Activated CD4-positive, alpha-beta T cell treated with anti-CD3 and anti-CD28 coated beads for 36 hours (primary cell): ENCODE data around the gene RESF1. TPM values are rescaled to one million over a fixed set of nuclear protein-coding genes. Genes with fewer than 3 reads are reported as not detected.
"Not testable (repeated sequence)": the region's sequence is repeated elsewhere in the genome, so short reads cannot be mapped to it uniquely, and the experiment has no call there.

Source experiments
- ATAC-seq: fragments of 200-7000 bp; cut with Tn5 transposase; one replicate; pipeline ENCODE4 v1.10.0; 2021; ENCODE audit warnings: mild to moderate bottlenecking, moderate library complexity
- CTCF ChIA-PET: fragments of 350-600 bp; sonication (Branson Sonifier 250); formaldehyde crosslinking; loops from one replicate; lab custom pipeline; 2021; ENCODE audit warnings: antibody characterized with exemption; lab: Charles Lee
- POLR2A ChIA-PET: fragments of 350-600 bp; sonication (Branson Sonifier 250); formaldehyde crosslinking; loops from one replicate; lab custom pipeline; 2021; ENCODE audit warnings: antibody characterized with exemption, inconsistent platforms; lab: Charles Lee
- DNase-seq: peaks from one replicate; pipeline ENCODE4 v3.0.0-alpha.2; 2020
- H3K27ac Mint-ChIP-seq: one replicate; pipeline ENCODE4 v1.8.0; 2021; ENCODE audit warnings: mixed read lengths
- H3K27me3 Mint-ChIP-seq: one replicate; pipeline ENCODE4 v1.8.0; 2021; ENCODE audit warnings: mixed read lengths
- H3K36me3 Mint-ChIP-seq: one replicate; pipeline ENCODE4 v1.8.0; 2021; ENCODE audit warnings: low read depth, mixed read lengths
- H3K4me1 Mint-ChIP-seq: one replicate; pipeline ENCODE4 v1.8.0; 2021; ENCODE audit warnings: mixed read lengths
- H3K4me3 Mint-ChIP-seq: one replicate; pipeline ENCODE4 v1.8.0; 2021; ENCODE audit warnings: mild to moderate bottlenecking, moderate library complexity, mixed read lengths
- H3K9me3 Mint-ChIP-seq: one replicate; pipeline ENCODE4 v1.8.0; 2021; ENCODE audit warnings: low read depth, mixed read lengths
- intact Hi-C, 2 experiments: fragments of 100-400 bp; cut with DNase I in 1 of 2; cut with micrococcal nuclease in 1 of 2; formaldehyde crosslinking; loops; one replicate each; pipeline versions ENCODE4 v1.14.2 to v1.15.1; 2022 to 2024; cut with DNase I, micrococcal nuclease
- total RNA-seq, 2 experiments: library from RNA; stranded (reverse); gene quantifications; one replicate each; pipeline ENCODE4 v1.2.3, GENCODE V29; 2021

Gene RESF1
- total RNA-seq, 2 experiments from 2014 or later: 52.0 to 78.8 TPM

- peaks cover 16% of the 10 kb centered on the region for H3K9me3 Mint-ChIP-seq
- intact Hi-C loops, H3K4me3 Mint-ChIP-seq, H3K27ac Mint-ChIP-seq, H3K27me3 Mint-ChIP-seq, DNase-seq, CTCF ChIA-PET, ATAC-seq: not testable (repeated sequence)
- POLR2A ChIA-PET: interaction anchor here (0.6 kb wide), 1 partner anchor 122 kb away, joined by 3 read pairs; no protein-coding TSS in a partner anchor
- peaks cover 18% of the 10 kb centered on the region for H3K36me3 Mint-ChIP-seq
- H3K4me1 Mint-ChIP-seq: peaks cover 19% of the 10 kb centered on the region
These were observed 10.4 kb upstream of the RESF1 start for GRCh38 chr12:31948697-31949359.

- H3K27ac Mint-ChIP-seq: no peak overlapping the region
- ChIA-PET CTCF (interaction anchor here (1.9 kb wide), 1 partner anchor 10 kb away, joined by 9 read pairs; the partner anchor contains the start of gene RESF1), POLR2A (no interaction called here)
- H3K27me3 Mint-ChIP-seq: no peaks in the 10 kb centered on the region
- peaks cover 17% of the 10 kb centered on the region for H3K9me3 Mint-ChIP-seq
- DNase-seq: no peak
- H3K36me3 Mint-ChIP-seq: peaks cover 15% of the 10 kb centered on the region
- H3K4me1 Mint-ChIP-seq: peaks cover 24% of the 10 kb centered on the region
- intact Hi-C loops: no loop called here
- no peak overlapping the region for H3K4me3 Mint-ChIP-seq
- no peak for ATAC-seq
These were observed 9.1 kb upstream of the RESF1 start for GRCh38 chr12:31950088-31950487.

GRCh38 chr12:31950492-31950891 is 8.7 kb upstream of the RESF1 start:
- peaks cover 20% of the 10 kb centered on the region for H3K9me3 Mint-ChIP-seq

GRCh38 chr12:31951008-31951407 is 8.2 kb upstream of the RESF1 start:
- CTCF ChIA-PET: interaction anchor here (1.9 kb wide), 1 partner anchor 9 kb away, joined by 9 read pairs; the partner anchor contains the start of gene RESF1
- H3K36me3 Mint-ChIP-seq: peaks cover 21% of the 10 kb centered on the region

More at GRCh38 chr12:31950492-31950891, 8.7 kb upstream of the RESF1 start:
- no peak overlapping the region for H3K4me3 Mint-ChIP-seq
- no peak for DNase-seq
- no peak overlapping the region for H3K27ac Mint-ChIP-seq
- POLR2A ChIA-PET: no interaction called here
- ATAC-seq: no peak
- H3K36me3 Mint-ChIP-seq: peaks cover 17% of the 10 kb centered on the region
- no peaks in the 10 kb centered on the region for H3K27me3 Mint-ChIP-seq
- CTCF ChIA-PET: interaction anchor here (1.9 kb wide), 1 partner anchor 9 kb away, joined by 9 read pairs; the partner anchor contains the start of gene RESF1
- H3K4me1 Mint-ChIP-seq: peaks cover 28% of the 10 kb centered on the region
- intact Hi-C loops: no loop called here

GRCh38 chr12:31951939-31952338 is 7.3 kb upstream of the RESF1 start:
- H3K36me3 Mint-ChIP-seq: peaks cover 26% of the 10 kb centered on the region
- no peaks in the 10 kb centered on the region for H3K27me3 Mint-ChIP-seq
- H3K4me3 Mint-ChIP-seq: no peak overlapping the region
- ATAC-seq (no peak), DNase-seq (no peak)
- peaks cover 28% of the 10 kb centered on the region for H3K9me3 Mint-ChIP-seq
- CTCF ChIA-PET: no interaction called here
- H3K4me1 Mint-ChIP-seq: peaks cover 41% of the 10 kb centered on the region
- intact Hi-C loops: no loop called here
- POLR2A ChIA-PET: no interaction called here
- H3K27ac Mint-ChIP-seq: no peak overlapping the region

More at GRCh38 chr12:31951008-31951407, 8.2 kb upstream of the RESF1 start:
- intact Hi-C loops: no loop called here
- ATAC-seq (peak; percentile 62), DNase-seq (no peak)
- Mint-ChIP-seq H3K27me3 (no peaks in the 10 kb centered on the region), H3K9me3 (peaks cover 23% of the 10 kb centered on the region), H3K4me3 (no peak overlapping the region), H3K4me1 (peaks cover 33% of the 10 kb centered on the region), H3K27ac (peak overlapping the region; percentile 57)
- POLR2A ChIA-PET: no interaction called here

- H3K4me1 Mint-ChIP-seq: peaks cover 46% of the 10 kb centered on the region
- DNase-seq (no peak), ATAC-seq (no peak)
- H3K36me3 Mint-ChIP-seq: peaks cover 29% of the 10 kb centered on the region
- H3K9me3 Mint-ChIP-seq: peaks cover 28% of the 10 kb centered on the region
- H3K27ac Mint-ChIP-seq: no peak overlapping the region
- intact Hi-C loops: no loop called here
- no peak overlapping the region for H3K4me3 Mint-ChIP-seq
- CTCF ChIA-PET: no interaction called here
- no peaks in the 10 kb centered on the region for H3K27me3 Mint-ChIP-seq
- POLR2A ChIA-PET: no interaction called here
These were observed 6.8 kb upstream of the RESF1 start for GRCh38 chr12:31952418-31952817.

GRCh38 chr12:31954925-31955858 is 4.0 kb upstream of the RESF1 start:
- Mint-ChIP-seq H3K4me3 (no peak overlapping the region), H3K9me3 (peaks cover 18% of the 10 kb centered on the region), H3K27me3 (no peaks in the 10 kb centered on the region), H3K27ac (peak overlapping the region; percentile 37), H3K4me1 (peaks cover 56% of the 10 kb centered on the region), H3K36me3 (peaks cover 26% of the 10 kb centered on the region)
- intact Hi-C loops: loop anchor here (5.0 kb wide), 2 partner anchors 37 to 208 kb away; no protein-coding TSS in a partner anchor
- DNase-seq (no peak), ATAC-seq (no peak)
- POLR2A ChIA-PET: no interaction called here
- CTCF ChIA-PET: no interaction called here

- peak overlapping the region; percentile 89 for H3K4me3 Mint-ChIP-seq
- ChIA-PET CTCF (interaction anchor here (0.6 to 1.2 kb wide), 3 partner anchors 193 to 305 kb away, joined by 3 to 5 read pairs (median 5); no protein-coding TSS in a partner anchor), POLR2A (interaction anchor here (0.7 to 1.6 kb wide), 6 partner anchors 26 to 853 kb away, joined by 3 to 12 read pairs (median 5); partner anchors contain the start of genes AMN1 and ETFBKMT)
- peaks cover 69% of the 10 kb centered on the region for H3K4me1 Mint-ChIP-seq
- DNase-seq (no peak), ATAC-seq (no peak)
- intact Hi-C loops: loop anchor here (1.0 to 5.0 kb wide), 9 partner anchors 29 to 633 kb away; partner anchors contain the start of genes AMN1 (in 1 of the 2), BICD1 (in 1 of the 2) and ETFBKMT (in 1 of the 2)
- peak overlapping the region; percentile 96 for H3K27ac Mint-ChIP-seq
- peaks cover 44% of the 10 kb centered on the region for H3K36me3 Mint-ChIP-seq
- no peaks in the 10 kb centered on the region for H3K27me3 Mint-ChIP-seq
- H3K9me3 Mint-ChIP-seq: peaks cover 12% of the 10 kb centered on the region
These were observed 550 bp upstream of the RESF1 start for GRCh38 chr12:31958569-31959160.

GRCh38 chr12:31959701-31960391 is 631 bp downstream of the RESF1 start:
- ATAC-seq (peak; percentile 66), DNase-seq (peak; percentile 84)
- Mint-ChIP-seq H3K4me3 (peak overlapping the region; percentile 89), H3K9me3 (peaks cover 19% of the 10 kb centered on the region), H3K27me3 (no peaks in the 10 kb centered on the region), H3K4me1 (peaks cover 77% of the 10 kb centered on the region), H3K27ac (peak overlapping the region; percentile 97), H3K36me3 (peaks cover 56% of the 10 kb centered on the region)
- intact Hi-C loops: loop anchor here (1.0 to 10.0 kb wide), 17 partner anchors 31 to 725 kb away; partner anchors contain the start of genes AMN1 (in 2 of the 2), ETFBKMT (in 2 of the 2), BICD1 (in 1 of the 2) and DNM1L (in 1 of the 2)
- ChIA-PET CTCF (interaction anchor here (0.7 to 1.6 kb wide), 5 partner anchors 9 to 306 kb away, joined by 3 to 9 read pairs (median 3); no protein-coding TSS in a partner anchor), POLR2A (interaction anchor here (0.5 to 1.6 kb wide), 10 partner anchors 10 to 301 kb away, joined by 3 to 12 read pairs (median 4); partner anchors contain the start of genes AMN1 and ETFBKMT)

GRCh38 chr12:31961137-31961536 is 1.9 kb downstream of the RESF1 start:
- intact Hi-C loops: loop anchor here (2.0 to 10.0 kb wide), 8 partner anchors 66 to 724 kb away; partner anchors contain the start of genes AMN1 (in 1 of the 2), DNM1L (in 1 of the 2), ETFBKMT (in 1 of the 2) and SINHCAF (in 1 of the 2)
- ChIA-PET CTCF (interaction anchor here (0.8 to 1.3 kb wide), 5 partner anchors 17 to 308 kb away, joined by 3 to 4 read pairs (median 3); no protein-coding TSS in a partner anchor), POLR2A (interaction anchor here (1.0 to 1.2 kb wide), 2 partner anchors 224 to 302 kb away, joined by 3 read pairs; no protein-coding TSS in a partner anchor)
- Mint-ChIP-seq H3K27ac (peak overlapping the region; percentile 97), H3K36me3 (peaks cover 63% of the 10 kb centered on the region), H3K4me3 (peak overlapping the region; percentile 89), H3K27me3 (no peaks in the 10 kb centered on the region), H3K9me3 (peaks cover 17% of the 10 kb centered on the region), H3K4me1 (peaks cover 77% of the 10 kb centered on the region)
- ATAC-seq: no peak
- DNase-seq: no peak
